Thyroid gland (tissue), 4 donors: ENCODE data around the gene KLF3. TPM values are rescaled to one million over a fixed set of nuclear protein-coding genes. Genes with fewer than 3 reads are reported as not detected.

Experiments
- DNase-seq, 2 donors: peaks; one replicate each; pipeline ENCODE4 v3.0.0-alpha.2; 2019
- H3K27ac ChIP-seq, 3 donors: fragments of 200-600 bp; sonication (generic); 1 replicate in 2 of 3; 2 replicates in 1 of 3; pipeline ENCODE4 v1.5.1; 2016 to 2019; ENCODE audit warnings: mild to moderate bottlenecking in 1 of 3, moderate library complexity in 1 of 3
- H3K27me3 ChIP-seq: fragments of 200-600 bp; sonication (generic); one replicate; pipeline ENCODE4 v1.5.1; 2019
- H3K36me3 ChIP-seq, 2 donors: fragments of 200-600 bp; sonication (generic); one replicate each; pipeline ENCODE4 v1.5.1; 2016 to 2019
- H3K4me1 ChIP-seq, 2 donors: fragments of 200-600 bp; sonication (generic); one replicate each; pipeline ENCODE4 v1.5.1; 2017 to 2019
- H3K4me3 ChIP-seq, 3 donors: fragments of 200-600 bp; sonication (generic); replicated peaks in 1 of 3; 1 replicate in 2 of 3; 2 replicates in 1 of 3; pipeline ENCODE4 v1.5.1; 2016; ENCODE audit warnings: mild to moderate bottlenecking in 1 of 3
- H3K9me3 ChIP-seq: fragments of 200-600 bp; sonication (generic); one replicate; pipeline ENCODE4 v1.5.1; 2017
- POLR2A ChIP-seq, 2 donors: fragments of 450-650 bp; IDR thresholded peaks; one replicate each; pipeline ENCODE4 v1.6.1; 2017; ENCODE audit warnings: antibody characterized with exemption in 2 of 2, mild to moderate bottlenecking in 2 of 2, moderate library complexity in 1 of 2
- WGBS, 2 donors: methylation state at CpG; one replicate each; pipeline ENCODE4 v1.1.5; 2017; 5-methylcytosine and 5-hydroxymethylcytosine counted together
- intact Hi-C: fragments of 100-400 bp; cut with DNase I; formaldehyde crosslinking; loops from one replicate; pipeline ENCODE4 v1.15.1; 2023
- total RNA-seq, 4 donors: library from RNA; depleted of rRNA; stranded (reverse); fragments of >200 nt; gene quantifications; one replicate each; pipeline ENCODE4 v1.2.3, GENCODE V29; 2016
- TF ChIP-seq, protein P1 (sequence below), 6 experiments: fragments of 200-600 bp in 3 of 6; fragments of 450-650 bp in 3 of 6; sonication (generic) in 3 of 6; IDR thresholded peaks; one replicate each; pipeline ENCODE4 v1.5.1; 2016 to 2019; ENCODE audit warnings: antibody characterized with exemption in 6 of 6, mild to moderate bottlenecking in 2 of 6, inconsistent platforms in 1 of 6, moderate library complexity in 1 of 6

The KLF3 gene
- total RNA-seq, 4 donors from 2014 or later = 60.4 to 71.2 (median 64.8) TPM

DNA sequence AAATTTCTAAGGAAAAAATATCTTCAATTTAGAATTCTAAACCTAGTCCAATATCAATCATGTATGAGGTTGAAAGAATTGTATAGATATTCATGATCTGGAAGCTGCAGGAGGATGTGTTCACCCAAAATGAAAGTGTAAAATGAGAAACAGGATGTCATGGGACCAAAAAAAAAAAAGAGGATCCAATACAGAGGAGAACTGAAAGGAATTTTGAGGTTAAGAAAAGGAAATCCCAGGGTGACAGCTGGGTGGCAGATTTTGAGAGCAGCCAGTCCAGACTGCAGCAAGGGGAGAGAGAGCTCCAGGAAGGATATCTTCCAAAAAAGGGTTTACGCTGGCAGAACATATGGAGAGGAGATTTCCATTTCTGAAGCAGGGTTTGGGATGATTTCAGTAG lies 79.9 kb downstream of the KLF3 start:
- Histone ChIP-seq H3K27me3 (no peaks in the 10 kb centered on the region), H3K27ac (no peak overlapping the region), H3K9me3 (no peaks in the 10 kb centered on the region), H3K36me3 (no peaks in the 10 kb centered on the region), H3K4me1 (peaks cover 9 to 12% of the 10 kb centered on the region in 2 donors), H3K4me3 (no peak overlapping the region)
- 83 to 88% methylated on average over 1 of the region's 1 CpG for WGBS, 2 donors
- DNase-seq = no peak
- TF ChIP-seq, protein P1, sequence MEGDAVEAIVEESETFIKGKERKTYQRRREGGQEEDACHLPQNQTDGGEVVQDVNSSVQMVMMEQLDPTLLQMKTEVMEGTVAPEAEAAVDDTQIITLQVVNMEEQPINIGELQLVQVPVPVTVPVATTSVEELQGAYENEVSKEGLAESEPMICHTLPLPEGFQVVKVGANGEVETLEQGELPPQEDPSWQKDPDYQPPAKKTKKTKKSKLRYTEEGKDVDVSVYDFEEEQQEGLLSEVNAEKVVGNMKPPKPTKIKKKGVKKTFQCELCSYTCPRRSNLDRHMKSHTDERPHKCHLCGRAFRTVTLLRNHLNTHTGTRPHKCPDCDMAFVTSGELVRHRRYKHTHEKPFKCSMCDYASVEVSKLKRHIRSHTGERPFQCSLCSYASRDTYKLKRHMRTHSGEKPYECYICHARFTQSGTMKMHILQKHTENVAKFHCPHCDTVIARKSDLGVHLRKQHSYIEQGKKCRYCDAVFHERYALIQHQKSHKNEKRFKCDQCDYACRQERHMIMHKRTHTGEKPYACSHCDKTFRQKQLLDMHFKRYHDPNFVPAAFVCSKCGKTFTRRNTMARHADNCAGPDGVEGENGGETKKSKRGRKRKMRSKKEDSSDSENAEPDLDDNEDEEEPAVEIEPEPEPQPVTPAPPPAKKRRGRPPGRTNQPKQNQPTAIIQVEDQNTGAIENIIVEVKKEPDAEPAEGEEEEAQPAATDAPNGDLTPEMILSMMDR (IDR thresholded peaks at IDR 0.05) = no peak
- TF ChIP-seq POLR2A (IDR thresholded peaks at IDR 0.05) = no peak
- intact Hi-C loops = no loop called here

DNA sequence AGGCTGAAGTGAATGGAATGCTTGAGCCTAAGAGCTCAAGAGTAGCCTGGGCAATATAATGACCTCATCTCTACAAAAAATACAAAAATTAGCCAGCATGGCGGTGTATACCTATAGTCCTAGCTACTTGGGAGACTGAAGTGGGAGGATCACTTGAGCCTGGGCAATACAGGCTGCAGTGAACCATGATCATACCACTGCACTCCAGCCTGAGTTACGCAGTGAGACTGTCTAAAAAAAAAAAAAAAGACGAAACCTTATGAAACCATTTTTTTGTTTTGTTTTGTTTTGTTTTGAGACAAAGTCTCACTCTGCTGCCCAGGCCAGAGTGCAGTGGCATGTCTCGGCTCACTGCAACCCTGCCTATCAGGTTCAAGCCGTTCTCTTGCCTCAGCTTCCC lies 81.9 kb downstream of the KLF3 start:
- Histone ChIP-seq H3K27ac (peak overlapping the region; percentile 72 to 90 (median 81)), H3K4me3 (no peak overlapping the region), H3K36me3 (no peaks in the 10 kb centered on the region), H3K4me1 (peaks cover 9 to 16% of the 10 kb centered on the region in 2 donors), H3K9me3 (no peaks in the 10 kb centered on the region), H3K27me3 (no peaks in the 10 kb centered on the region)
- intact Hi-C loops = no loop called here
- TF ChIP-seq, protein P1 (IDR thresholded peaks at IDR 0.05) = no peak
- TF ChIP-seq POLR2A (IDR thresholded peaks at IDR 0.05) = no peak
- 35 to 44% methylated on average over 5 of the region's 5 CpGs for WGBS, 2 donors
- DNase-seq = peak; percentile 79 to 83

DNA sequence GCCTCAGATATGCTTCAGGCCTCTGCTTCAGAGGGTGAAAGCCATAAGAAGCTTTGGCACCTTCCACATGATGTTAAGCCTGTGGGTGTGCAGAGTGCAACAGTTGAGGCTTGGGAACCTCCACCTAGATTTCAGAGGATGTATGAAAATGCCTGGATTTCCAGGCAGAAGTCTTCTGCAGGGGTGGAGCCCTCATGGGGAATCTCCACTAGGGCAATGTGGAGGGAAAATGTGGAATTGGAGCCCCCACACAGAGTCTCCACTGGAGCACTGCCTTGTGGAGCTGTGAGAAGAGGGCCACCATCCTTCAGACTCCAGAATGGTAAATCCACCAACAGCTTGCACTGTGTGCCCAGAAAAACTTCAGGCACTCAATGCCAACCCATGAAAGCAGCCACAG lies 83.6 kb downstream of the KLF3 start:
- no peak for DNase-seq
- peaks cover 9 to 32% of the 10 kb centered on the region in 2 donors for H3K4me1 ChIP-seq
- H3K4me3 ChIP-seq = no peak overlapping the region
- TF ChIP-seq, protein P1 (IDR thresholded peaks at IDR 0.05) = no peak
- TF ChIP-seq POLR2A (IDR thresholded peaks at IDR 0.05) = no peak
- no peaks in the 10 kb centered on the region for H3K36me3 ChIP-seq
- H3K27me3 ChIP-seq = no peaks in the 10 kb centered on the region
- intact Hi-C loops = no loop called here
- H3K27ac ChIP-seq = no peak overlapping the region
- H3K9me3 ChIP-seq = no peaks in the 10 kb centered on the region

DNA sequence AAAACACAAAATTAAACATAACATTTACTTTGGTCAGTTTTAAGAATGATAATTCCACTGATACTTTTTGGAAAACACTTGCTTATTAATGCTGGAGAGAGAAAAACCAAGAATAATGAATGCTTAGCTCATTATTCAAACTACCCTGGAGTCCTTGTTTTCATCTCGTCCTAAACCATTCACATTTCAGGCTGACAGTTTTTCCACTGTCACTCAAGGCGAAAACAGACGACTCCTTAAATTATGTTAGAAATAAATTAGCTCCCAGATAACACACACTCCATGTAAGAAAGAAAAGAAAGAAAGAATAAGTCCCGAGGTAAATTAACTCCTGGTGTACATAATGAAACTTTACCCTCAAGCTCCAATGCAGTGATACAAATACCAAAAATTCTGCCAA lies 85.3 kb downstream of the KLF3 start:
- WGBS, 2 donors = 90 to 91% methylated on average over 4 of the region's 4 CpGs
- H3K4me3 ChIP-seq = no peak overlapping the region
- no peaks in the 10 kb centered on the region for H3K9me3 ChIP-seq
- intact Hi-C loops = no loop called here
- H3K27ac ChIP-seq = no peak overlapping the region
- H3K36me3 ChIP-seq = no peaks in the 10 kb centered on the region
- no peaks in the 10 kb centered on the region for H3K27me3 ChIP-seq
- H3K4me1 ChIP-seq = peaks cover 13 to 37% of the 10 kb centered on the region in 2 donors
- no peak for DNase-seq
- TF ChIP-seq, protein P1 (IDR thresholded peaks at IDR 0.05) = no peak
- TF ChIP-seq POLR2A (IDR thresholded peaks at IDR 0.05) = no peak

Other genes starting within 250 kb of the KLF3 start
- under 1 TPM in 2 of 4 donors, not detected in 2; 0.10 to 0.83 TPM for gene TLR10, start 118.8 kb downstream of the KLF3 start, total RNA-seq
- 10 to 100 TPM in 1 of 4 donors, 1 to 10 TPM in 3; 4.0 to 12.8 (median 7.5) TPM for gene TLR1, start 140.6 kb downstream of the KLF3 start, total RNA-seq
- gene TLR6, start 192.6 kb downstream of the KLF3 start, total RNA-seq = 1 to 10 TPM; 1.4 to 3.0 (median 1.8) TPM
- gene FAM114A1, start 203.6 kb downstream of the KLF3 start, total RNA-seq = 100 to 1,000 TPM in 3 of 4 donors, 10 to 100 TPM in 1; 80.1 to 144 (median 110) TPM